H9 (cell line): ENCODE data around the gene HPCAL1. TPM values are rescaled to one million over a fixed set of nuclear protein-coding genes. Genes with fewer than 3 reads are reported as not detected.

Source experiments
- DNase-seq: peaks from one replicate; pipeline ENCODE4 v3.0.0-alpha.2; 2017
- H2AFZ ChIP-seq: one replicate; pipeline ENCODE4 v1.6.1; 2013; ENCODE audit warnings: mild to moderate bottlenecking, low read length, control low read depth, moderate library complexity
- H2AK5ac ChIP-seq: 2 replicates; pipeline ENCODE4 v1.6.1; 2013; ENCODE audit warnings: low read length, control low read depth, mixed read lengths; ENCODE audit not compliant: insufficient read length
- H2BK120ac ChIP-seq: one replicate; pipeline ENCODE4 v1.6.1; 2013; ENCODE audit warnings: low read depth, mild to moderate bottlenecking, low read length, control low read depth, inconsistent platforms; ENCODE audit not compliant: poor library complexity, severe bottlenecking
- H2BK12ac ChIP-seq: 2 replicates; pipeline ENCODE4 v1.6.1; 2013; ENCODE audit warnings: low read length, control low read depth, mixed read lengths, low read depth; ENCODE audit not compliant: insufficient read length
- H2BK15ac ChIP-seq: 2 replicates; pipeline ENCODE4 v1.6.1; 2013; ENCODE audit warnings: low read depth, low read length, control low read depth
- H2BK20ac ChIP-seq: one replicate; pipeline ENCODE4 v1.6.1; 2013; ENCODE audit warnings: low read depth, mild to moderate bottlenecking, low read length, control low read depth, inconsistent platforms; ENCODE audit not compliant: poor library complexity, severe bottlenecking
- H2BK5ac ChIP-seq: 2 replicates; pipeline ENCODE4 v1.6.1; 2013; ENCODE audit warnings: low read length, control low read depth, mixed read lengths; ENCODE audit not compliant: insufficient read length
- H3K14ac ChIP-seq: 2 replicates; pipeline ENCODE4 v1.6.1; 2013; ENCODE audit warnings: low read length, control low read depth; ENCODE audit not compliant: insufficient read depth
- H3K18ac ChIP-seq: 2 replicates; pipeline ENCODE4 v1.6.1; 2013; ENCODE audit warnings: low read depth, mild to moderate bottlenecking, mixed read lengths, low read length, control low read depth; ENCODE audit not compliant: insufficient read length
- H3K23ac ChIP-seq: 2 replicates; pipeline ENCODE4 v1.6.1; 2013; ENCODE audit warnings: low read length, control low read depth, mixed read lengths, low read depth; ENCODE audit not compliant: insufficient read length
- H3K23me2 ChIP-seq: 2 replicates; pipeline ENCODE4 v1.6.1; 2013; ENCODE audit warnings: low read depth, mild to moderate bottlenecking, mixed read lengths, low read length, control low read depth; ENCODE audit not compliant: insufficient read length, poor library complexity, severe bottlenecking
- H3K27ac ChIP-seq: 2 replicates; pipeline ENCODE4 v1.5.1; 2013; ENCODE audit warnings: low read length, control low read depth, mixed read lengths, low read depth; ENCODE audit not compliant: insufficient read length
- H3K27me3 ChIP-seq: 2 replicates; pipeline ENCODE4 v1.6.1; 2013; ENCODE audit warnings: low read length, control low read depth, inconsistent platforms; ENCODE audit not compliant: insufficient read depth
- H3K4ac ChIP-seq: 2 replicates; pipeline ENCODE4 v1.6.1; 2013; ENCODE audit warnings: low read depth, mild to moderate bottlenecking, control low read depth, inconsistent platforms, low read length, moderate library complexity
- H3K4me1 ChIP-seq: 2 replicates; pipeline ENCODE4 v1.6.1; 2013; ENCODE audit warnings: low read length, control low read depth, inconsistent platforms; ENCODE audit not compliant: insufficient read depth
- H3K4me2 ChIP-seq: 2 replicates; pipeline ENCODE4 v1.6.1; 2013; ENCODE audit warnings: low read length, control low read depth, mixed read lengths; ENCODE audit not compliant: insufficient read length, insufficient read depth
- H3K56ac ChIP-seq: 2 replicates; pipeline ENCODE4 v1.6.1; 2013; ENCODE audit warnings: low read depth, mild to moderate bottlenecking, mixed read lengths, low read length, control low read depth; ENCODE audit not compliant: insufficient read length
- H3K79me1 ChIP-seq: 2 replicates; pipeline ENCODE4 v1.6.1; 2013; ENCODE audit warnings: low read depth, mild to moderate bottlenecking, moderate library complexity, low read length, control low read depth, inconsistent platforms; ENCODE audit not compliant: insufficient read depth, poor library complexity, severe bottlenecking
- H3K79me2 ChIP-seq: 2 replicates; pipeline ENCODE4 v1.6.1; 2013; ENCODE audit warnings: low read length, control low read depth, inconsistent platforms; ENCODE audit not compliant: insufficient read depth
- H3K9ac ChIP-seq: 2 replicates; pipeline ENCODE4 v1.6.1; 2013; ENCODE audit warnings: low read length, control low read depth, mixed read lengths; ENCODE audit not compliant: insufficient read length; ENCODE audit errors: extremely low read depth
- H3K9me3 ChIP-seq: one replicate; pipeline ENCODE4 v1.6.1; 2013; ENCODE audit warnings: low read depth, low read length, inconsistent platforms; ENCODE audit not compliant: control insufficient read depth
- H3T11ph ChIP-seq: one replicate; pipeline ENCODE4 v1.6.1; 2013; ENCODE audit warnings: mild to moderate bottlenecking, low read length, control low read depth, inconsistent platforms
- H4K20me1 ChIP-seq: one replicate; pipeline ENCODE4 v1.6.1; 2013; ENCODE audit not compliant: control insufficient read depth, insufficient read length, insufficient read depth
- H4K5ac ChIP-seq: 2 replicates; pipeline ENCODE4 v1.6.1; 2013; ENCODE audit warnings: low read depth, mild to moderate bottlenecking, mixed read lengths, low read length, control low read depth; ENCODE audit not compliant: insufficient read length
- H4K8ac ChIP-seq: replicated peaks from 2 replicates; pipeline ENCODE4 v1.6.1; 2013; ENCODE audit warnings: low read length, control low read depth, mixed read lengths, low read depth; ENCODE audit not compliant: insufficient read length
- H4K91ac ChIP-seq: 2 replicates; pipeline ENCODE4 v1.6.1; 2013; ENCODE audit warnings: low read depth, mild to moderate bottlenecking, moderate library complexity, mixed read lengths, low read length, control low read depth; ENCODE audit not compliant: insufficient read length
- H3K27ac Mint-ChIP-seq, 3 experiments: 2 replicates in 2 of 3; 3 replicates in 1 of 3; pipeline ENCODE4 v1.8.0; 2020 to 2021; ENCODE audit warnings: mixed read lengths in 3 of 3, mild to moderate bottlenecking in 1 of 3, moderate library complexity in 1 of 3
- H3K27me3 Mint-ChIP-seq: 2 replicates; pipeline ENCODE4 v1.8.0; 2021; ENCODE audit warnings: low read depth, mild to moderate bottlenecking, moderate library complexity, mixed read lengths
- H3K36me3 Mint-ChIP-seq, 3 experiments: 2 replicates in 2 of 3; 3 replicates in 1 of 3; pipeline ENCODE4 v1.8.0; 2020 to 2021; ENCODE audit warnings: low read depth in 3 of 3, mixed read lengths in 3 of 3; ENCODE audit not compliant: insufficient read depth in 1 of 3
- H3K4me1 Mint-ChIP-seq, 2 experiments: 2 replicates each; pipeline ENCODE4 v1.8.0; 2020; ENCODE audit warnings: mixed read lengths in 2 of 2
- H3K4me3 Mint-ChIP-seq, 2 experiments: 2 replicates in 1 of 2; 3 replicates in 1 of 2; pipeline ENCODE4 v1.8.0; 2020 to 2021; ENCODE audit warnings: mild to moderate bottlenecking in 2 of 2, mixed read lengths in 2 of 2, moderate library complexity in 1 of 2
- H3K9me3 Mint-ChIP-seq, 2 experiments: 2 replicates in 1 of 2; 3 replicates in 1 of 2; pipeline ENCODE4 v1.8.0; 2020; ENCODE audit warnings: mild to moderate bottlenecking in 2 of 2, mixed read lengths in 2 of 2, moderate library complexity in 1 of 2
- CTCF ChIP-seq: fragments of 200-600 bp; sonication (generic); conservative IDR thresholded peaks from 3 replicates; pipeline ENCODE4 v1.8.0; 2021; ENCODE audit warnings: antibody characterized with exemption, mild to moderate bottlenecking
- WGBS: extraction: QIAGEN DNeasy Blood & Tissue Kit; methylation state at CpG from one replicate; pipeline ENCODE4 v1.1.7; 2013; ENCODE audit warnings: missing lambda C conversion rate, low lambda C conversion rate, mixed read lengths; ENCODE audit not compliant: insufficient read length; ENCODE audit errors: extremely low coverage; 5-methylcytosine and 5-hydroxymethylcytosine counted together
- total RNA-seq: library from RNA; stranded (reverse); gene quantifications from 2 replicates; pipeline ENCODE4 v1.2.1, GENCODE V29; 2021

Gene HPCAL1
- total RNA-seq, 1 experiment from 2014 or later: 4.7 TPM

- no peak for TF ChIP-seq CTCF
- Histone ChIP-seq H3K23me2 (no peaks in the 10 kb centered on the region), H2BK5ac (no peak overlapping the region), H3K18ac (no peak overlapping the region), H3K56ac (no peak overlapping the region), H4K5ac (no peak overlapping the region), H3K9ac (no peak overlapping the region), H4K91ac (no peak overlapping the region), H3T11ph (no peak overlapping the region), H3K27ac (no peak overlapping the region), H3K14ac (no peak overlapping the region), H3K9me3 (no peaks in the 10 kb centered on the region), H3K4ac (no peak overlapping the region), H3K79me2 (no peaks in the 10 kb centered on the region), H2BK20ac (no peak overlapping the region), H2AK5ac (no peak overlapping the region), H4K8ac (no peak overlapping the region), H3K27me3 (no peaks in the 10 kb centered on the region), H2BK12ac (no peak overlapping the region), H3K4me2 (no peak overlapping the region), H2BK120ac (no peak overlapping the region), H3K23ac (no peak overlapping the region), H4K20me1 (no peaks in the 10 kb centered on the region), H2BK15ac (no peak overlapping the region), H3K79me1 (no peaks in the 10 kb centered on the region), H2AFZ (no peak overlapping the region), H3K4me1 (no peaks in the 10 kb centered on the region)
- DNase-seq: peak; percentile 9
- WGBS: no CpG with 5 or more reads among the region's 8 CpGs
- Mint-ChIP-seq H3K27ac (no peak overlapping the region), H3K4me1 (peaks cover 3 to 9% of the 10 kb centered on the region in 2 experiments; a peak in 3 of 4 replicates), H3K27me3 (peaks cover 4% of the 10 kb centered on the region), H3K9me3 (peaks cover 0 to 4% of the 10 kb centered on the region in 2 experiments; a peak in 2 of 5 replicates), H3K4me3 (no peak overlapping the region; a peak in 1 of 5 replicates), H3K36me3 (no peaks in the 10 kb centered on the region)
Measured at GRCh38 chr2:10269291-10269690, 33.4 kb upstream of the HPCAL1 start.
